GM12875 (cell line): ENCODE data around the gene FBN1.

ENCODE experiments used
- H3K4me3 ChIP-seq: one replicate; pipeline ENCODE4 v1.5.1; 2011; ENCODE audit warnings: low read depth, low read length, control low read depth
- TF ChIP-seq, protein P1 (sequence below): IDR thresholded peaks from 2 replicates; pipeline ENCODE4 v1.5.1; 2011; ENCODE audit warnings: low read depth, mild to moderate bottlenecking, control low read depth, inconsistent platforms, low read length, moderate library complexity, borderline replicate concordance; ENCODE audit not compliant: insufficient read depth

The FBN1 gene

DNA sequence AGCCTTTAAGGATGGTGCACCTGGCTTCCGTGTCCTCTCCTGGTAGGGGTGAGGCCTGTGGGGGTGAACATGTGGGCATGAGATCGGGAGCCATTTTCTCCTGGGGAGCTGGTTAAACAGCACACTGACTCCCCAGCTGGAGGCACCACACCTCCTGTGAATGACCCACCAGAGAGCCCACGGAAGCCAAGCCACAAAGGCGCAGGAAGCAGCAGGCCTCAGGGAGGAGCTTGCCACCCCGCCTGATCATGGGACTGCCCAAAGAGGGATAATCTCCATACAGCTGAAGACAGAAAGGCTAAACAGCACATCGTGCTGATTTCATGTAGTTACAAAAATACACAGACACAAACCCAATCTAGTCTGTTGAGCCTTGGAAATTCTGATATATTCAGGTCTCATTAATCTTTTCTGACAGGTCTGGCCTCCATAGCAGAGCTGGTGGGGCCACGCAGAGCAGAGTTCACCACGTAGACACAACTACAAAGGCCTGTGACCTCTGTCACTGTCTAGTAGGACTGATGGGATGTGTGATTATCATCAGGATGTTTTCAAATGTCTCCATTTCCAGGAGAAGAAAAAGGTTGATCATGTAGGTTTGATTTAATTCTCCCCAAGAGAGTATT, 239.1 kb downstream of the FBN1 start:
- no peak overlapping the region for H3K4me3 ChIP-seq
- TF ChIP-seq, protein P1, sequence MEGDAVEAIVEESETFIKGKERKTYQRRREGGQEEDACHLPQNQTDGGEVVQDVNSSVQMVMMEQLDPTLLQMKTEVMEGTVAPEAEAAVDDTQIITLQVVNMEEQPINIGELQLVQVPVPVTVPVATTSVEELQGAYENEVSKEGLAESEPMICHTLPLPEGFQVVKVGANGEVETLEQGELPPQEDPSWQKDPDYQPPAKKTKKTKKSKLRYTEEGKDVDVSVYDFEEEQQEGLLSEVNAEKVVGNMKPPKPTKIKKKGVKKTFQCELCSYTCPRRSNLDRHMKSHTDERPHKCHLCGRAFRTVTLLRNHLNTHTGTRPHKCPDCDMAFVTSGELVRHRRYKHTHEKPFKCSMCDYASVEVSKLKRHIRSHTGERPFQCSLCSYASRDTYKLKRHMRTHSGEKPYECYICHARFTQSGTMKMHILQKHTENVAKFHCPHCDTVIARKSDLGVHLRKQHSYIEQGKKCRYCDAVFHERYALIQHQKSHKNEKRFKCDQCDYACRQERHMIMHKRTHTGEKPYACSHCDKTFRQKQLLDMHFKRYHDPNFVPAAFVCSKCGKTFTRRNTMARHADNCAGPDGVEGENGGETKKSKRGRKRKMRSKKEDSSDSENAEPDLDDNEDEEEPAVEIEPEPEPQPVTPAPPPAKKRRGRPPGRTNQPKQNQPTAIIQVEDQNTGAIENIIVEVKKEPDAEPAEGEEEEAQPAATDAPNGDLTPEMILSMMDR, result no peak

DNA sequence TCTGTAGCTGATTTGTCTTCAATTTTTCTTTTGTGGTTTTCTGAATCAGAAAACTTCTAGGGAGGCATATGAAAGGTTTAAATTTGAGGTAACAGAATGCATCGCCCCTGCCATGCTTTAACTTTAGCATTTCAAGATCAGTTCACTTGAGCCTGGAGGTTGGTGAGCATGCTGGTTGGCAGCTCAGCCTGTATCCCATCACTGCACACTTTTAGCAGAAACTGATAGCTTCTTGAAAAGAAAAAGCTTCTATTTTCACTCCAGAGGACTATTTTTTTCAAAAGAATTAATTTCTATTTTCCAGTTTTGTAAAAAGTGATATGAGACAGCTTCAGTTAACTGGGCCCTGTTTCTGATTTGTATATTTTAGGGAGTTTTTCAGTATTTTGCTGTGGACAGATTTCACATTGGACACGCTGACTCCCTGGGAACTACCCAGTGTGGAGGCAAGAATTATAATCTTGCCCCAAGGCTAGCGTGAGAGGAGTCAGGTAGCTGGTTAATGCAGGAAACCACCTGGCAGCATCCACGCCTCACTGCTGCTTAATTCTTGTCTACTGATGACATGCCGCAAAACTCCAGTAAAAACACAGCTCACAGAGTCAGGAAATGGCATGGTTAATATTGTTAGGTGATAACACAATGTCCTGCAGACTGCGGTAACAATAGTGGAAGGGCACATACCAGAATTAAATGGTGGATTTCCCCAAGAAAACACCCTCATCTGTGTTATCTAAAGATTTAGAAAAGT, 242.9 kb downstream of the FBN1 start:
- no peak overlapping the region for H3K4me3 ChIP-seq
- TF ChIP-seq, protein P1, result no peak

DNA sequence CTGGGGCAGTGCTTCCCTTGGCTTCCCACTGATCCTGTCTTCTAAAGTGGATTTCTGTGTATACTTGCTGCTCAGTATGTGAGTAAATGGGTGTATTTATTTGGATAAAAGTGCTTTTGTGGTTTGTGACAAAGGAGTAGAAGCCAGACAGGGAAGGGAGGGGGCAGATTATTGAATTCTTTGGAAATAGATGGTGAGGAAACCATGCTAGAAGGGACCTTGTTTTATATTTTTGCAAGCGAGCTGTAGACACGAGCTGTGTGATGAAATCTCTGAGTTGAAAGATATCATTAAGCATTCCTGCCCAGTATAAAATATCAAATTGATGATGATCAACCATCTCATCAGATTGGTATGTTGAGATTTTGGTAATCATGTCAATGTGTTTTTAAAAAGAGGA, 245.4 kb downstream of the FBN1 start:
- TF ChIP-seq, protein P1, result no peak
- no peak overlapping the region for H3K4me3 ChIP-seq

DNA sequence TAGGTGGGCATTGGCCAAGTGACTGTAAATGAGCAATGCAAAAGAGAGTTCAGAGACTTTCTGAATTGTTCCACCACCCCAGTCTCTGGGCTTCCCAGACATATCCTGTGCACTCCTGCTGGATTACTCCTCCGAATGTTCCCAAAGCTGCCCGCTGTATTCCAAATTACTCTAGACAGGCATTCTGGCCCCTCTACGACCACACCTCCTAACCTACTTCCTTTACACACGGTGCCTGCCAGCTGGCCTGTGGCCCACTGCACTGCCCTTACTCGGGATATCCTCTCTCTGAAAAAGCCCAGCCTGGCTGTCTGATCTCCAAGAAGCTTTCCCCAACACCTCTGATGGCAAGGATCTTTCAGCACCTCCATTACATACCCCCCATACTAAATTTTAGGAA, 247.7 kb downstream of the FBN1 start:
- TF ChIP-seq, protein P1, result no peak
- no peak overlapping the region for H3K4me3 ChIP-seq

DNA sequence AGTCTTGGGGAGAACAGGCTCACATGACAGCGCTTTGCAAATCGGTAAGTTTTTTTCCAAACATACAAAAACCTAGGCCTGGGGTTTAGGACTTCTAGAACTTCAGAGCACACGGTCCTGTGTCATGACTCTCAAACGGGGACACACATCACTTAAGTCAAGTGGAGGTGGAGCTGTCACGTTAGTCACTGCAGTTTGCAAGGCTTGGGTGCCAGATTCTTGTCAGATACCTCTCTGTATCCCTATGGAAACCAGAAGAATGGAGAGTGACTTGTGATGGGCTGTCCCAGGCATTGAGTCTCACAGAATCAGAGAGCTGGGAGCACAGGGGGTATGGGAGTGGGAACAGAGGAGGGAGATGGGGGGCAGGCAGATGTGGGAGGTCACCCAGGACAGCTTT, 249.5 kb downstream of the FBN1 start:
- TF ChIP-seq, protein P1, result no peak
- no peak overlapping the region for H3K4me3 ChIP-seq

DNA sequence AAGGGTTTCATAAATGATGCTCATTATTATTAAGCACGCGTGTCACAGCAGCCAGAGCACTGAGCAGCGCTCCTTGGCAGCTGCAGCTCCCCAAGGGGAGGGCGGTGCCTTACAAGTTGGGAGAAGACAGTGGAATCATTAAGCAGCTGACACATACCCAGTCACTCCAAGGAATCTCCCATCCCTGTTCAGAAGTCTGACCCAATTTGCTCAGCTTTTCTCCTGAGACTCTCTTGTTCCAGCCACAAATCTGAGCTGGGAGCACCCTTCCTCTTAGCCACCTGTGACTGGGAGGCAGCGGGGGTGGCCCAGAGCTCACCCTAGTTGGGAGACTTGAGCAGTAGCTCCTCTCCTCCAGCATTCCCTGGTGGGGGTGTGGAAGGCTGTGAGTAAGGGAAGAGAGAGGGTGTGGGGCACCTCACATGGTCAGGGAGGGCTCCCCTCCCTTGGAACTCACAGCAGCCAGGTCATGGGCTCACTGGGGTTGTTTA, 249.9 kb downstream of the FBN1 start:
- TF ChIP-seq, protein P1, result no peak

DNA sequence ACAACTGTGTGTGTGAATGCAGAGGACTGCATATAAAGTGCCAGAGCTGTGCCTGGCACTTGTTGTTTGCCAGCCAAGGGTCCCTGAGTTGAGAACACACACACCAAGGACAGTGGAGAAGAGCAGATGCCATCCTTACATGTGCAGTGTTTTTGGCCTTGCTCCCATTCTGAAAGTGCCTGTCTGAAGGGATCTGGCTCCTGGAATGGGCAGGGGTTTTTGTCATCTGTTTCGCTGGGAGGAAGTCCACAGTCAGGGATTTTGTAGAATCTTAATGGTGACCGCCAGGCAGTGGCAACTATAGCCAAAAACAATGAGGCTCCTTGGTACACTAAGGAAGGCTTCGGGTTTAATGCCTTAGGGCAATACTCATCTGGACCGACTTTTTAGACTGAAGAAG, 250.5 kb downstream of the FBN1 start:
- TF ChIP-seq, protein P1, result no peak
- H3K4me3 ChIP-seq, result no peak overlapping the region

More for the DNA sequence above, 249.9 kb downstream of the FBN1 start:
- H3K4me3 ChIP-seq, result no peak overlapping the region
